HepG2 (cell line): Measurements from ENCODE around the gene HPGD. TPM values are rescaled to one million over a fixed set of nuclear protein-coding genes. Genes with fewer than 3 reads are reported as not detected.

Experiments
- CHD2 ChIP-seq: IDR thresholded peaks from 2 replicates; pipeline ENCODE4 v1.6.1; 2011; ENCODE audit warnings: low read depth, low read length, improper control_type of control experiment
- JUN ChIP-seq: sonication (generic); formaldehyde crosslinking; IDR thresholded peaks from 2 replicates; pipeline ENCODE4 v1.4.0; 2020; ENCODE audit warnings: mild to moderate bottlenecking, missing genetic modification reagents
- MAF1 ChIP-seq: sonication (generic); formaldehyde crosslinking; IDR thresholded peaks from 2 replicates; pipeline ENCODE4 v1.5.0; 2020; ENCODE audit warnings: missing genetic modification reagents, borderline replicate concordance
- RARA ChIP-seq: IDR thresholded peaks from 2 replicates; pipeline ENCODE4 v1.6.1; 2016; ENCODE audit warnings: missing genetic modification reagents, missing compliant biosample characterization
- RBFOX2 ChIP-seq: fragments of 200-400 bp; formaldehyde crosslinking; IDR thresholded peaks from 2 replicates; pipeline ENCODE4 v1.6.1; 2017; ENCODE audit warnings: low read depth, mild to moderate bottlenecking, low read length
- ZNF670 ChIP-seq: sonication (generic); formaldehyde crosslinking; IDR thresholded peaks from 2 replicates; pipeline ENCODE4 v1.8.0; 2022; ENCODE audit warnings: mild to moderate bottlenecking, missing genetic modification reagents, borderline replicate concordance
- polyA plus RNA-seq, 8 experiments: library from polyadenylated mRNA; depleted of rRNA in 3 of 8; stranded (reverse) in 7 of 8; unstranded in 1 of 8; fragments of >200 nt; fragmentation: Illumina TruSeq in 4 of 8; extraction: Trizol in 4 of 8; gene quantifications; 2 replicates each; pipeline versions ENCODE4 v1.2.1 to v1.2.3, GENCODE V29; 2011 to 2016; ENCODE audit warnings: low read depth in 4 of 8, missing spikeins in 1 of 8, mixed read lengths in 1 of 8; ENCODE audit not compliant: insufficient read depth in 1 of 8
- total RNA-seq, 5 experiments: library from RNA; depleted of rRNA; stranded (reverse); fragments of >200 nt; fragmentation: Illumina TruSeq; extraction: Trizol; gene quantifications; 2 replicates each; pipeline ENCODE4 v1.2.3, GENCODE V29; 2016; ENCODE audit warnings: low read depth in 1 of 5
- TF ChIP-seq, protein P1 (sequence below): IDR thresholded peaks from 2 replicates; pipeline ENCODE4 v1.4.0; 2020; ENCODE audit warnings: mild to moderate bottlenecking, missing genetic modification reagents
- TF ChIP-seq, protein P2 (sequence below), 2 experiments: sonication (generic) in 1 of 2; formaldehyde crosslinking in 1 of 2; IDR thresholded peaks; 2 replicates each; pipeline versions ENCODE4 v1.4.0 to v1.6.1; 2016 to 2020; ENCODE audit warnings: borderline replicate concordance in 1 of 2, low read depth in 1 of 2, mild to moderate bottlenecking in 1 of 2, missing genetic modification reagents in 1 of 2
- TF ChIP-seq, protein P3 (sequence below): sonication (generic); formaldehyde crosslinking; IDR thresholded peaks from 2 replicates; pipeline ENCODE4 v1.8.0; 2022; ENCODE audit warnings: missing genetic modification reagents, low read depth, mild to moderate bottlenecking, borderline replicate concordance
- TF ChIP-seq, protein P4 (sequence below): sonication (generic); formaldehyde crosslinking; IDR thresholded peaks from 2 replicates; pipeline ENCODE4 v1.8.1; 2022; ENCODE audit warnings: low read depth, mild to moderate bottlenecking, missing genetic modification reagents
- TF ChIP-seq, protein P5 (sequence below): IDR thresholded peaks from 2 replicates; pipeline ENCODE4 v1.6.1; 2016; ENCODE audit warnings: mild to moderate bottlenecking

HPGD gene
- total and polyA plus RNA-seq, 2 of the 13 experiments (the other 11 are each of a cell fraction or from before 2014, with no cell fraction given) = 0.13 to 0.24 TPM

DNA sequence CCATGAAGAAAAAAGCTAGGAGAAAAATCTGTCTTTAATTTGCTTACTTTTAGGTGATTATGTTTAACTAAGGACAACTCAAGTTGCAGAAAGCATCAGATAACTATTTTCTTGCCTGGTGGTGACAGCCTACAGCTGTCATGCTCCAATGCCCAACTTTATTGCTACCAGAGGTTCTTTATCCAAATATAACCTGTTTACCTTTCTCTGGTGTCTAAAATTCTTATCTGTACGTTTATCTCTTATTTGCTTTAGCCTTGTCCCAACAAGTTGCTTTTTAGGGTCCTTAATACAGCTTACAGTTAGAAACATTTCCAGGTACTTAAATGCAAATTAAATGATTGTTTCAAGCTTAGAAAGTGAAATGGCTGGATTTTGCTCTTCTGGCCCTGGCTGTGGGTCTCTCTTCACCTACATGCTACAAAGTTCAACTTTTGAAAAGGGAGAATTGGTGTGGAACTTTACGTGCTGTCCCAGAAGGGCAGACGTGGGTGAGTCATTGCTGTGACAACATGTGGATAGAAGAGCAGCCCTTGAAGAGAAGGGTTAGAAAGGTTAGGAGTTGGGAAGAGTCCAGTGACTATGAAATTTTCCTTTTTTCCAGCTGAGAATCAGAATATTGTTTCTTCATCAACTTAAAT lies 60.7 kb downstream of the HPGD start (continued):
- TF ChIP-seq RBFOX2 (no peak), ZNF670 (no peak), JUN (CRISPR knock-in tag) (peak; percentile 56; the same call in 1 of the 2 replicates), CHD2 (no peak), MAF1 (CRISPR knock-in tag) (no peak), RARA (peak; percentile 56)
- TF ChIP-seq, protein P1, sequence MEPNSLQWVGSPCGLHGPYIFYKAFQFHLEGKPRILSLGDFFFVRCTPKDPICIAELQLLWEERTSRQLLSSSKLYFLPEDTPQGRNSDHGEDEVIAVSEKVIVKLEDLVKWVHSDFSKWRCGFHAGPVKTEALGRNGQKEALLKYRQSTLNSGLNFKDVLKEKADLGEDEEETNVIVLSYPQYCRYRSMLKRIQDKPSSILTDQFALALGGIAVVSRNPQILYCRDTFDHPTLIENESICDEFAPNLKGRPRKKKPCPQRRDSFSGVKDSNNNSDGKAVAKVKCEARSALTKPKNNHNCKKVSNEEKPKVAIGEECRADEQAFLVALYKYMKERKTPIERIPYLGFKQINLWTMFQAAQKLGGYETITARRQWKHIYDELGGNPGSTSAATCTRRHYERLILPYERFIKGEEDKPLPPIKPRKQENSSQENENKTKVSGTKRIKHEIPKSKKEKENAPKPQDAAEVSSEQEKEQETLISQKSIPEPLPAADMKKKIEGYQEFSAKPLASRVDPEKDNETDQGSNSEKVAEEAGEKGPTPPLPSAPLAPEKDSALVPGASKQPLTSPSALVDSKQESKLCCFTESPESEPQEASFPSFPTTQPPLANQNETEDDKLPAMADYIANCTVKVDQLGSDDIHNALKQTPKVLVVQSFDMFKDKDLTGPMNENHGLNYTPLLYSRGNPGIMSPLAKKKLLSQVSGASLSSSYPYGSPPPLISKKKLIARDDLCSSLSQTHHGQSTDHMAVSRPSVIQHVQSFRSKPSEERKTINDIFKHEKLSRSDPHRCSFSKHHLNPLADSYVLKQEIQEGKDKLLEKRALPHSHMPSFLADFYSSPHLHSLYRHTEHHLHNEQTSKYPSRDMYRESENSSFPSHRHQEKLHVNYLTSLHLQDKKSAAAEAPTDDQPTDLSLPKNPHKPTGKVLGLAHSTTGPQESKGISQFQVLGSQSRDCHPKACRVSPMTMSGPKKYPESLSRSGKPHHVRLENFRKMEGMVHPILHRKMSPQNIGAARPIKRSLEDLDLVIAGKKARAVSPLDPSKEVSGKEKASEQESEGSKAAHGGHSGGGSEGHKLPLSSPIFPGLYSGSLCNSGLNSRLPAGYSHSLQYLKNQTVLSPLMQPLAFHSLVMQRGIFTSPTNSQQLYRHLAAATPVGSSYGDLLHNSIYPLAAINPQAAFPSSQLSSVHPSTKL (CRISPR knock-in tag) = peak; percentile 37; the same call in 1 of the 2 replicates
- TF ChIP-seq, protein P2, sequence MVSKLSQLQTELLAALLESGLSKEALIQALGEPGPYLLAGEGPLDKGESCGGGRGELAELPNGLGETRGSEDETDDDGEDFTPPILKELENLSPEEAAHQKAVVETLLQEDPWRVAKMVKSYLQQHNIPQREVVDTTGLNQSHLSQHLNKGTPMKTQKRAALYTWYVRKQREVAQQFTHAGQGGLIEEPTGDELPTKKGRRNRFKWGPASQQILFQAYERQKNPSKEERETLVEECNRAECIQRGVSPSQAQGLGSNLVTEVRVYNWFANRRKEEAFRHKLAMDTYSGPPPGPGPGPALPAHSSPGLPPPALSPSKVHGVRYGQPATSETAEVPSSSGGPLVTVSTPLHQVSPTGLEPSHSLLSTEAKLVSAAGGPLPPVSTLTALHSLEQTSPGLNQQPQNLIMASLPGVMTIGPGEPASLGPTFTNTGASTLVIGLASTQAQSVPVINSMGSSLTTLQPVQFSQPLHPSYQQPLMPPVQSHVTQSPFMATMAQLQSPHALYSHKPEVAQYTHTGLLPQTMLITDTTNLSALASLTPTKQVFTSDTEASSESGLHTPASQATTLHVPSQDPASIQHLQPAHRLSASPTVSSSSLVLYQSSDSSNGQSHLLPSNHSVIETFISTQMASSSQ (IDR thresholded peaks at IDR 0.05; ENCODE audit: low read depth) = no peak
- TF ChIP-seq, protein P2 (CRISPR knock-in tag; IDR thresholded peaks at IDR 0.05; ENCODE audit: borderline replicate concordance) = no peak
- TF ChIP-seq, protein P3, sequence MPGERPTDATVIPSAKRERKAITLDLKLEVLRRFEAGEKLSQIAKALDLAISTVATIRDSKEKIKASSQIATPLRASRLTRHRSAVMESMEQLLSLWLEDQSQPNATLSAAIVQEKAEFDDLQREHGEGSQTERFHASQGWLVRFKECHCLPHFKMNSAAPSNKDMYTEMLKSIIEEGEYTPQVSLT = no peak
- TF ChIP-seq, protein P4, sequence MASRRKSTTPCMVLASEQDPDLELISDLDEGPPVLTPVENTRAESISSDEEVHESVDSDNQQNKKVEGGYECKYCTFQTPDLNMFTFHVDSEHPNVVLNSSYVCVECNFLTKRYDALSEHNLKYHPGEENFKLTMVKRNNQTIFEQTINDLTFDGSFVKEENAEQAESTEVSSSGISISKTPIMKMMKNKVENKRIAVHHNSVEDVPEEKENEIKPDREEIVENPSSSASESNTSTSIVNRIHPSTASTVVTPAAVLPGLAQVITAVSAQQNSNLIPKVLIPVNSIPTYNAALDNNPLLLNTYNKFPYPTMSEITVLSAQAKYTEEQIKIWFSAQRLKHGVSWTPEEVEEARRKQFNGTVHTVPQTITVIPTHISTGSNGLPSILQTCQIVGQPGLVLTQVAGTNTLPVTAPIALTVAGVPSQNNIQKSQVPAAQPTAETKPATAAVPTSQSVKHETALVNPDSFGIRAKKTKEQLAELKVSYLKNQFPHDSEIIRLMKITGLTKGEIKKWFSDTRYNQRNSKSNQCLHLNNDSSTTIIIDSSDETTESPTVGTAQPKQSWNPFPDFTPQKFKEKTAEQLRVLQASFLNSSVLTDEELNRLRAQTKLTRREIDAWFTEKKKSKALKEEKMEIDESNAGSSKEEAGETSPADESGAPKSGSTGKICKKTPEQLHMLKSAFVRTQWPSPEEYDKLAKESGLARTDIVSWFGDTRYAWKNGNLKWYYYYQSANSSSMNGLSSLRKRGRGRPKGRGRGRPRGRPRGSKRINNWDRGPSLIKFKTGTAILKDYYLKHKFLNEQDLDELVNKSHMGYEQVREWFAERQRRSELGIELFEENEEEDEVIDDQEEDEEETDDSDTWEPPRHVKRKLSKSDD = no peak
- TF ChIP-seq, protein P5, sequence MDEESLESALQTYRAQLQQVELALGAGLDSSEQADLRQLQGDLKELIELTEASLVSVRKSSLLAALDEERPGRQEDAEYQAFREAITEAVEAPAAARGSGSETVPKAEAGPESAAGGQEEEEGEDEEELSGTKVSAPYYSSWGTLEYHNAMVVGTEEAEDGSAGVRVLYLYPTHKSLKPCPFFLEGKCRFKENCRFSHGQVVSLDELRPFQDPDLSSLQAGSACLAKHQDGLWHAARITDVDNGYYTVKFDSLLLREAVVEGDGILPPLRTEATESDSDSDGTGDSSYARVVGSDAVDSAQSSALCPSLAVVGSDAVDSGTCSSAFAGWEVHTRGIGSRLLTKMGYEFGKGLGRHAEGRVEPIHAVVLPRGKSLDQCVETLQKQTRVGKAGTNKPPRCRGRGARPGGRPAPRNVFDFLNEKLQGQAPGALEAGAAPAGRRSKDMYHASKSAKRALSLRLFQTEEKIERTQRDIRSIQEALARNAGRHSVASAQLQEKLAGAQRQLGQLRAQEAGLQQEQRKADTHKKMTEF (CRISPR knock-in tag) = 0 out of 2 replicates have a peak, but pooled peaks have one; percentile 21
